GM19452 (cell line): ENCODE results near the gene ANXA3.
A peak's percentile ranks its signal among the peaks of the same experiment; 100 is the strongest.

Experiments used
- ATAC-seq: cut with Tn5 transposase; IDR thresholded peaks from one replicate; pipeline ENCODE4 v1.9.1; 2021; ENCODE audit not compliant: unreplicated experiment

Gene ANXA3

DNA sequence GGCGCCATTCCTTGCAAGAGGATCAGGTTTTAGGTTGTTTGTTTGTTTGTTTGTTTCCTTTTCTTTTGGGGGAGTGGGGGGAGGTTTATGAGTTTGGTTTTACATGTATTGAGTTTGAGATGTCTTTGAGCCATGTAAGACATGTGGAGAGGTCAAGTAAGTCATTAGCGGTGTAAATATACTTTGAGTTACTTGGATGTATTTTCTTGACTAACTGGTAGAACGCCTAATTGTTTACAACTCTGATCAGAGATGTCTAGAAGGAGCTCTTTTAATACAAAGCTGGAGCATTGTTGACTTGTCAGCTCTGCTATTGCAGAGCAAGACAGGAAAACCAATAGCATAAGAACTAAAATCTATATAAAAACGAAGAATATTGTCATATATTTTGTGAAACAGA is 57.1 kb downstream of the ANXA3 start:
- no peak for ATAC-seq

DNA sequence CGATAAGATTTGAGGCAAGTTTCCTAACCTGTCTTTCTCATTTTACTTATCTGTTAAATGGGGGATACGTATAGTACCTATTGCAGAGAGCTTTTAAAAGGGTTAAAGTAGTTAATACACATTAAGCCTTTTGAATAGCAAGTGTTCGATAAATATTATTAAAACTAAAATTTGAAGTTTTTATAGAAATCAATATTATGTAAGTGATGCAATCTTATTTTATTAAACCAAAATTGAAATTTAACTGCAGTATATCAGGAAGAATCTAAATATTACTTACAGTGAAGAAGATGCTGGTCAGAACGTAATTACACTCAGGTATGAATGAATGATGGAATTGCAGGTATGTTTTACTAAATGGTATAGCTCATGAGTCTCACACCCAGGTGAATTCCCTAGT is 58.0 kb downstream of the ANXA3 start:
- ATAC-seq: no peak

DNA sequence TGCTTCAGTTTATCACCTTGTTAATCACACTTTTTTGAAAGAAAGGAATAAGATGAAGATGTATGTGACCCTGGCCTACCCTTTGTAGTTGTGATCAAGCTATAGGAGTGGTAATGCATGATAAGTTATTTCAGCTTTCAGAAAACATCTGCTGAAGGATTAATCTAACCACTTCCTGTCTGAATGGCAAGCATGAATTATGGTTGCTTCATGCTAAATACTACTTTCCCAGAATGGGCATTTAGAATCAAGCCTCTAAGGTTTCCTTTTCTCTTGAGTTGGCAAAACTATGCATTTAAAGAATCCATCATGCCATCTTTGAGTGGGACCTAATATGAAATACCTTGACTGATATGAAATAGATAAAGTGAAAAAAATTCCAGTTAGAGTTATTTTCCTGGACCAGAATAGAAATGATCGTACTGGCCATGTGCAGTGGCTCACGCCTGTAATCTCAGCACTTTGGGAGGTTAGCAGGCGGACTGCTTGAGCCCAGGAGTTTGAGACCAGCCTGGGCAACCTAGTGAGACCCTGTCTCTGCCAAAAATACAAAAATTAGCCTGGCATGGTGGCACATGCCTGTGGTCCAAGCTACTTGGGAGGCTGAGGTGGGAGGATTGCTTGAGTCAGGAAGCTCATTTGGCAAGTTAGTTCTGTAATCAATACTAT is 59.1 kb downstream of the ANXA3 start:
- ATAC-seq: peak; percentile 34

DNA sequence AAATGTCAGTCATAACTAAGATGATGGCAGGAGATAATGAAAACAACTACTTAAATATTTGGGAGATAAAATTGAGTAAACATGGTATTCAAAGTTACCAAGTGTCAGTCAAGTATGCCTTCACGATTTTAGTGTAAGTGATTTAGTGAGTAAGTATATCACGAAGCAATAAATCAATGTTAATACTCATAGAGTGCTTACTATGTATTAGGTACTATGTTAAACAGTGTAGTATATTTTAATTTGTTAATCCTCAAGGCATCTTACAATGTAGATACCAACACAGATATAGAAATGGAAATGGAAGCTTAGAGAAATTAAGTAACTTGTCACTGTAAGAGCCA is 59.6 kb downstream of the ANXA3 start:
- no peak for ATAC-seq

DNA sequence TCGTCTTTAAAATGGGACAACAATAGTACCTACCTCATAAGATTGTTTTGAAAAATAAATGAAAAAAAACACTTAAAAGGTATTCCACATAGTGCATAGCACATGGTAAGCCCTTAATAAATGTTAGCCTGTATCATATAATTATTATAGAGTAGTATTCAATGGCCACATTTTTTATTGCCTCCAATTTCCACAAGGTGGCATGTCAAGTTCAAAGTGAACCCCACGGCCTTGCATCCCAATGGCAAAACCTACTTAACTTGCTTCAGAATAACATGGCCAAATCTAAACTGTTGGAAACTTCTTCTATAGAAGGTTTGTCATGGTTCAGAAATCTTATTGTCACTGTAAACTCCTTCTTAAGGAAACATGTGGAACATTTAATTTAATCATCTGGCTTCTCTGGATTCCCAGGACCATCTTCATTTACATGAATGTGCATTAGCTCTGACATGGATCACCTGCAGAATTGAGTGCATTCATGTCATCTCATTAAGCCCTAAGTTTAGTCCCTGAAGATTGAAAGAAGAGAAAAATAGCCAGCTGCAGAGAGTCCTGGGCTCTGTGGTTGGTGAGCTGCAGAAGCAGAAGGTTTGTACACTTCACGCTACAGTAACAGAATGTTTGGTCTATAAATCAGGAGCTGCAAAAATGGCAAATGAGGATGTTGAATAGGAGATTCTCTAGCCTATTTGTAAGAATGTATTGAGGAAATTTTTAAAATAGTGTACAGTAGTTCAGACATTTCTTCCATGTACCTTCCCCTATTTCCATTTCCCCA is 61.0 kb downstream of the ANXA3 start:
- no peak for ATAC-seq

DNA sequence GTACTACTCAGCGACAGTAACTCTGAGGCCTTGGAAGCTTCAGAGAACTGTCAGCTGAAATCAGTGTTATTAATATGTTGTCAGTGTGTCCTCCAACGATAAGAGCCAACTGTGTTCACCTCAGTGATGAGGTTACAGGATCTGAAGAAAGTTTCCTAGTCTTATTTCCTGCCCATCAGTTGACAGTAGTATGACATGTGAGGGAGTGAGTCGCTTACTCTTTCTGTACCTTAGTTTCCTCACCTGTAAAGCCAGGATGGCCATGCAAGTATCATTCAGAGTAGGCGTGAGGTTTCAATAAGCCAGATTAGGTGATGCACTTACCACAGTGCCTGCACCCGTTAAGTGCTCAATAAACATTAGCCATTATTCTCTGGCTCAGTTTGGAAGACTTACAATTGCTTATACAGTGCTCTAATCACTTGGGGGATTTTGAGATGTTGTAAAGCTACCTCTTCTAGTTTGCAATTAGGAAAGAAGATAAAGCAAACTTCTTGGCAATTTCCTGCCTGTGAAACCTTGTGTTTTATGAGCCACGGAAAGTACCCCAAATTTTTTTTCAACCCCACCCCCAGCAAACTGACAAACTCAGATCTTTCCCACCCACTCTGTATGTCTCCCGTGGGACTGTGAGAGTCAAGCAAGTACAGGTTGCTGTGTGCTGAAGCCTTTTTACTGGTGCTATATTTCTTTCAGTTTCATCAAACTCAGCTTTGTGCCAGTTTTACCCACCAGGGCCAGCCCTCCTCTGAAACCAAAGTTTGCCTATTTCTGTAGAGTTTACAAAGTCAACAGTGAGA is 62.2 kb downstream of the ANXA3 start:
- peak; percentile 72 for ATAC-seq

DNA sequence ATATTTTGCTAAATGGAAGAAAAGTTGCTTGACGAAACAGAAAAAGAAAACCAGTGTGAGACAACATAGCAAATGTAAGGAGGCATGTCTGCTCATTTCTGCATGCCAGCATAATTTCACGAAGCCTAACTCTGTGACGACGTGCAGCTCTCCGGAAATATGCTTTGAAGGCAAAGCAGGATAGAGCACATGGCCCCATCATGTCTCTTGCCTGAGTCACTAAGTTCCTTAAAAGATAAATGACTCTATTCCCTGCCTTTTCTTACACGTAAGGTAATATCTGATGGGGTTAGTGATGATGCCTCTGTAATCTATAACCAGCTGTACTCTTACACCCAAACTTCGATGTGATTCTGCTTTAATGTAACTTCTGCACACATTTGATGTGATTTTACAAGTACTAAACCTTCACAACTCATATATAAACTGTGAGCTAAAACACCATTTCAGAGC is 64.5 kb downstream of the ANXA3 start:
- ATAC-seq: no peak

DNA sequence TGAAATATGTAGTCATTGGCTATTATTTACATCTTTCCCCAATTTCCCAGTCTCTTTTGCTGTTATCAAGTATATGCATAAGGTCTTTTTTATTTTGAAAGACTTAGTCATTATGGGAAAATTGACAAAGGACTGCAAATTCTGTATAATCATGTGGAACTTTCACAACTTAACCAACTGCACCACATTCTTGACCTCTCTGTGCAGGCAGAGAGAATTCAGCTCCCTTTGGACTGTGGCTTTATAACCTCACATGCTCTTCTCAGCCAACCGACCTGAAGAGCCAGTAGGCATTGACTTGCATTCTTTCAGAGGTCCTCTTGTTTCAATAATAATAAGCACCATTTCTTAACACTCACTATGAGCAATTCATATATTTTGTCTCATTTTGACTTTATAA is 66.9 kb downstream of the ANXA3 start:
- ATAC-seq: no peak

DNA sequence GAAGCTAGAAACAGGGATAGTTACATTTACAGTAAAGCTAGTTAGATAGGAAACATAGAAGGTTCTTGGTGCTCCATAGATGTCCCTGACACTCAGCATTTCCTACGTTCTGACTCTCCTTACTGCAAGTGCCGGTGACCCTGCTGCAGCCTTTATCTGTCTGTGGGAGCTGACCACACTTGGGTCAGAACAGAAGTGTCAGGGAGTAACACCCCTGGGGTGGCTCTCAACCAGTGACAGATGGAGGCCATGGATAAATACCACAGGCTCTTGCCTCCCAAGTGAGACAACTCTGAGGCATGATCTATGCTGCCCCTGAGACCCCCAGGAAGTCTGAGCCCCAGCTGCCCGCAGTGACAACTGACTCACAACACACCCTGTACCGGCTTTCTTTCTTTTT is 69.8 kb downstream of the ANXA3 start:
- ATAC-seq: no peak

DNA sequence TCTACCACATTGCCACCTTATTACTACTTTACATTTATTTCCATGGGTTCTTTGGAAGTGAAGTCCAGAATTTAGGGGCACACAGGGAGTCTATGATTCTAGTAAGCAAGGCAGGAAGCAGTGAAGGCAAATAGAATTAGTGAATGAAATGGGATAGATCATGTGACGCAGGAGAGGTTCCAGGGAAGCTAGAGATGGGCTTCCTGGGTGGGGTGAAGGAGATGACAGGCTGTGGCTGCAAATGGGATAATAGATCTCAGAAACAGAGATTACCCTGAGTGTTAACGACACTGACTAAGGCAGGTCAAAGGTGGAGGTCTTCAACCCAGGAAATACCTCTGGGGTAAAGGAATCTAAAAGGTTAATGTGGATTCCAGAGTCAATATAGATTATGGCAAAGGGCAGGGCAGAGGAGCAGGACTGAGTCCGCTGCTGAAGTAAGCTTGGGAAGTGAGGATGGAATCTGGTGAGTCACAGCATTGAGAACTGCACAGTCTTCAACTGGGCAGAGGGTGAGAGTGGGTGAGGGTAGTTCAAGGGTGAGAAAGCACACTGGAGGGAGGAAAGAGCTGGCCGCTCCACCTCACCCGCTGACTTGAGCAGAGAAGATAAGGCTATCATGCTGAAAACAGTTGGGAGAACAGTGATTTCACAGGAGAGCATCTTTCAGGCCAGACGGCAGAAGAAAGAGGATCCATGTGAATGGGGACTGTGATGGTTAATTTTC is 70.8 kb downstream of the ANXA3 start:
- no peak for ATAC-seq

DNA sequence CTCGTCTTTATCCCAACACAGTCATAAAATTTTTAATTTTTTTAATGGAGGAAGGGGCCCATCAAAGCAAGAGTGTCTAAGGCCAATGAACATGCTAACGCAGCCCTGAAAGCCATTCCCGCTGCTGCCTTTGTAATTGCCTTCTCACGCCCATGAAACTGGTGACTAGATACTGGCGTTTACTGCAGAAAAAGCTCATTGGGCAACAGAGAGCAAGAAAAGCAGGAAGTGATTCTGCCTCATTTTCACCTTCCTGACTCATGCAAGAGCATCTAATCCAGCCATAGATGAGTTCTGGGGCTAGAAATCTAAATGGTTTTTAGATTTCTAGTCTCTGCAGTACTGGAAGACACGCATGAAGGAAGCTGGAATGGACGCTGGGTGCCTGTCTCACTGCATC is 72.5 kb downstream of the ANXA3 start:
- no peak for ATAC-seq

DNA sequence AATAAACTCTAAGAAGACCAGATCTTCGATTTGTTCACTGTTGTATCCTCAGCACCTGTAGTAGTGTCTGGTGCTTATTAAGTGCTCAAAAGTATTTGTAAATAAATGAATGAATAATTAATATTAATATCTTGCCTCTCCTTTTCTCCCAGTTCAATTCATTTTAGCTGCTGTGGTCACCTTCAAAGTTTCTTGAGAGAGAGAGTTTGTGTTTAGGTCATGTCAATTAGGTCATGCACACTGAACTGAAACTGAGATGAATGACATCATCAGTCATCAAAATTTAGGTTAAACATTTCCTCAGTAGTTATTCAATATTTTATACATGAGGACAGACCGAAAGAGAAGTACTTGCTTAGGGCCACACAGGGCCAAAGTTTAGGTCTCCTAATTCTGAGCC is 73.5 kb downstream of the ANXA3 start:
- ATAC-seq: peak; percentile 62

DNA sequence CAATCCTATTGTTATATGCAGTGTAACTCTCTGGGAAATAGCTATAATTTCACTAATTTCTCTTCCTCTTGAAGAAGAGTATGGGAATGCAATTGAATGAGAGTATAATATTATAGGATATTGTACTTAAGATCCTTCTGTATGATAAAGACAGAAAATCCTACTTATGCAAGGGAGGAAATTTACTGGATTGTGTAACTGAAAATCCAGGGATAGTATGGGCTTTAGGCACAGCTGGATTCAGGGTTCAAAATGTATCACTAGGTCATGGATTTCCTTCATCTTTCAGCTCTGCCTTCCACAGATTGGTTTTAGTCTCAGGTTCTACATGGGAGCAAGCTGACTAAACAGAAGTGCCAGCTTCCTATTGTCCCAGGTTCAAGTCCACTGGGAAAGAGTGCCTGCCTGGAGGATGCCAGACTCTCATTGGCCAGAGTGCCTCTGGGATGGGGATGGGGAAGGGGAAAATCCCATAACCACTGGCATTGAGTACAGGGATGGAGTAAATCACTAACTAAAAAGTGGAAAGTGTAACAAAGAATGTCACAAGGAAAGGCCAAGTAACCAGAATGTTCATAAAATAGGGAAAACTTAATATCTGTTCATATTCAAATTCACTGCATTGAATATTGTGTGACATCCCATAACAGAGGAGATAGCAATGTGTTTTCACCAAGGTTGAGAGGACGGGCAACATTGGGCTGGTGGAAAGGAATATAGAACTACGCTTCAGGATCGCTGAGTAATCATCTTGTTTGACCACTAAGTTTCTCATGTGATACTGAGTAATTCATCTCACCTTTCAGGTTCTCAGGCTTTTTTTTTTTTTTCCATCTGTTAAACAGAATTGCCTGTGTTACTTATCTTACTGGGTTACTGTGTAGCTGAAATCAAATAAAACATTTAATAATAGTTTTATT is 75.7 kb downstream of the ANXA3 start:
- no peak for ATAC-seq

DNA sequence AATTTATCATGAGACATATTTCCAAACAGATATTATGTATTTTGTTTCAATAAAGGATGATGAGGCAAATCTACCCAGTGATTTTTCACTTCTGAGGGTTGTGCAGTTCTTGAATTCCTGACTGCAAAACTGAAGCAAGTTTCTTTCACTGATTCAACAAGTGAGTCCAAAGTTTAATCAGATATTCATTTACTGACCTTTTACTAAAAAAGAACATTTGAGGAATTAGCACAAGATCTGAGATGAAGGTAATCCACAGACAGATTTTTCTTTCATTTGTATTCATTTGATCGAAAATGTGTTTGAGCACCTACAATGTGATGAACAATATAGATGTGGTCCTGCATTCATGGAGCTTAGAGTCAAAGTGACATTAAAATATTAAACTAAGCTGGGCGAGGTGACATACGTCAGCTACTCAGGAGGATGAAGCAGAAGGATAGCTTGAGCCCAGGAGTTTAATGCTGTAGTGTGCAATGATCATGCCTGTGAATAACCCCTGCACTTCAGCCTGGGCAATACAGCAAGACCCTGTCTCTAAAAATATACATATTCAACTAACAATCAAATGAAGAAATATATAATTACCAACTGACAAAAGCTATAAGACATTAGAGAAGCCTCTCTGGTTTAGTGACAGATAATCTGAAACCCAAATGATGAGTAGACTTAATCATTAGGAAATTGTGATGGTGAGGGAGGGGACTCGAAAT is 76.6 kb downstream of the ANXA3 start:
- ATAC-seq: no peak

DNA sequence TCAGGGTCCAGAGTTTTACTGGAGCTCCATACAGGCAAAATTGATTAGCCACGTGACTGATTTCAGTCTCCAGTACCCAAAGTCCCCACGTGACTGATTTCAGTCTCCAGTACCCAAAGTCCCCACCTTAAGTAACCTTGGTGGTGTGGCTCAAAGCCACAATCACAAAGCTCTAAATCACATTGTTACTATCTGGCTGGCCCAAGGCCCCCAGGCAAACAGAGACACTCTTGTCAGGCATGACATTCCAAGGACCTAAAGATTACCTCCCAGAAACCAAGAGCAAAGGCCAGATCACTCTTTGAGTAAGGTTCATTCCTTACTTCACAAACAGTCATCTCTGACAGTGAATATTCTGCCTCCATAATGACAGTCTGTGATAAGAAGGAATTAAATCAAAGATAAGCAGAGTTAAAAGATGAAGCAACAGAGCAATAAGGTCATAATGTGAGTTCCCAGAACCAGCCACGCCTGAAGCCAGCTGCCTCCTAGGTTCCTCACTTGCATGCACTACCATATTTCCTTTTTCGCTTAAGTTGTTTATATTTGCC is 78.5 kb downstream of the ANXA3 start:
- no peak for ATAC-seq

DNA sequence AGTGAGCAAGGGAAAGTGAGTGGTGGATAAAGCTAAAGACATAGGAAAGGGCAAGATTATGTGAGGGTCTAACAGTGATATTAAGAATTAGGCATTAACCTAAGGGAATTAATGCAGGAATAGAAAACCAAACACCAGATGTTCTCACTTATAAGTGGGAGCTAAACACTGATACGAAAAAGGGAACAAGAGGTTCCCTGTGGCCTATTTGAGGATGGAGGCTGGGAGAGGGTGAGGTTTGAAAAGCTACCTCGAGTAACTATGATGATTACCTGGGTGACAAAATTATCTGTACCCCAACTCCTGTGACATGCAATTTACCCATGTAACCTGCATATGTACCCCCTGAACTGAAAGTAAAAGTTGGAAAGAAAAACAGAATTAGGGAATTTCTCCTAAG is 79.0 kb downstream of the ANXA3 start:
- no peak for ATAC-seq

DNA sequence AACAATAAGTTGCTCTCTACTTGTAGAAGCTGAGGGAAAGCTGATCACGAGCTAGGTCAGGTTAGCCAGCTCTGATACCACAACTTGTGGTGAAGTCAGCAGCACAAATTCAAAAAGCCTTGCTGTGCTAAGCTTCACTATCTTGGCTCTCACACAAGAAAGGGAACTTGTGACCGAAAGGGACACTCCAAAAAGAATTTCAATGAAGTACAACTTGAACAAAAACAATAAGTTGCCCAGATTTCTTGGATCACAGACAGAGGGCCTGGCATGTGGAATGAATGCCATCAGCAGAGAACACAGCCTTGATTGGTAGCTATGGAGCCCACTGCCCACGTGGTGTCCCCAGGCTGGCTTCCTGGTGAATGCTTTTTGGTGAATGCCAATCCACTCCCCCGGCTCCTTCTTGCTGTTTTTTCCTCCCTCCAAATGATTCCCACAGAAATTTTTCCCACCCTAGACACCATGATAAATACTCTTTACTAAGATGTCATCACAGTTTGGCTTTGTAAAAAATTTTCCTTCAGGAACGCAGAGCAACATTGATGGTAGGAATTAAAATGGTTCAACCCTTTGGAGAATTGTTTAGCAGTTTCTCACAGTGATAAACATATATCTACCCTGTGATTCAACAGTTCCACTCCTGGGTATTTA is 82.6 kb downstream of the ANXA3 start:
- ATAC-seq: no peak

DNA sequence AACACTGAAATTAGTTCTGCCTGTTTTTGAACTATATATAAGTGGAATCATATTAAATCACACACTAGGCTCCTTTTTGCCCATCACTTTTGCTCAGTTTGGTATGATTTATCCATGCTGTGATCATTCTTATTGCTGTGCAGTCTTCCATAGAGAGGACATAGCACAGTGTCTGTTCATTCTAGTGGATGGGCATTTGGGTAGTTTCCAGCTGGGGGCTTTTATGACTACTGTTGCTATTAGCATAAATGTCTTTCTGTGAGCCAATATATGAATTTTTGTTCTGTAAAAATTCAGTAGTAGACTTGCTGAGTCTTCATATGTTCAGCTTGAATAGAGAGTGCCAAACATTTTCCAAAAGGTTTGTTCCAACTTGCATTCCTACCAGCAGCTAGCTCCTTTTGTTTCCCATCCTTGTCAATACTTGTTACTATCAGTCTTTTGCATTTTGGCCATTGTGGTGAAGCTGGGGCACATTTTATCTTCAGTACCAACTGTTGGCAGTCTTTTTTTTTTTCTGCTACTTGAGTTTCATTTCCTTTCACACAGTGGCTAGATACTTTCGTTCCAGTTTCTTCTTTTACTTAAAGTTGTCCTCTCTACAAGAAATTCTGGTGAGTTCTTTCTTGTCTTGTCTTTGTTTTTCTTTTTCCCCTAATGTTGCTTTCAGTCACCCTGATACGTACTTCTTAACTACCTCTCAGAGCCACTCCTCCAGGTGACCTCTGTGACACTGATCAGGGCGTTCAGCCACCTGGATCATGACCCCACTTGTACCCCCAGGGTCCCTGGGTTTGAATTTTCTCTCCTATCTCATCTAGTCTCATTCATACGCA is 87.0 kb downstream of the ANXA3 start:
- ATAC-seq: peak; percentile 84
